Upper lobe of right lung (tissue), 1 donor: ENCODE data around the gene DDC. TPM values are rescaled to one million over a fixed set of nuclear protein-coding genes. Genes with fewer than 3 reads are reported as not detected.

Experiments used
- ATAC-seq: fragments of 200-7000 bp; cut with Tn5 transposase; one replicate; pipeline ENCODE4 v1.9.1; 2020; ENCODE audit warnings: mild to moderate bottlenecking, moderate library complexity
- DNase-seq: peaks from one replicate; pipeline ENCODE4 v3.0.0-alpha.2; 2020
- H3K27ac ChIP-seq: fragments of 200-600 bp; one replicate; pipeline ENCODE4 v1.8.0; 2022
- H3K27me3 ChIP-seq: fragments of 200-600 bp; one replicate; pipeline ENCODE4 v1.8.0; 2022; ENCODE audit warnings: mild to moderate bottlenecking
- H3K36me3 ChIP-seq: fragments of 200-600 bp; one replicate; pipeline ENCODE4 v1.8.0; 2022
- H3K4me1 ChIP-seq: fragments of 200-600 bp; one replicate; pipeline ENCODE4 v1.8.0; 2022
- H3K4me3 ChIP-seq: fragments of 200-600 bp; one replicate; pipeline ENCODE4 v1.8.0; 2022; ENCODE audit warnings: mild to moderate bottlenecking
- H3K9me3 ChIP-seq: fragments of 200-600 bp; one replicate; pipeline ENCODE4 v1.8.0; 2022
- intact Hi-C: fragments of 100-400 bp; cut with DNase I; formaldehyde crosslinking; loops from one replicate; pipeline ENCODE4 v1.11.0; 2022
- total RNA-seq: library from RNA; stranded (reverse); fragmentation: NEBNext Ultra II Directional; extraction: Animal tissue kit (Norgen Biotek cat#: 25700); gene quantifications from one replicate; pipeline ENCODE4 v1.2.1, GENCODE V29; 2021
- TF ChIP-seq, protein P1 (sequence below): fragments of 200-600 bp; IDR thresholded peaks from one replicate; pipeline ENCODE4 v1.8.0; 2022; ENCODE audit warnings: antibody characterized with exemption
- donor health status: DM: no; HTN: yes; CAD: no; lungs with severe emphysema.

DDC gene
- total RNA-seq, 1 donor from 2014 or later = 3.1 TPM

DNA sequence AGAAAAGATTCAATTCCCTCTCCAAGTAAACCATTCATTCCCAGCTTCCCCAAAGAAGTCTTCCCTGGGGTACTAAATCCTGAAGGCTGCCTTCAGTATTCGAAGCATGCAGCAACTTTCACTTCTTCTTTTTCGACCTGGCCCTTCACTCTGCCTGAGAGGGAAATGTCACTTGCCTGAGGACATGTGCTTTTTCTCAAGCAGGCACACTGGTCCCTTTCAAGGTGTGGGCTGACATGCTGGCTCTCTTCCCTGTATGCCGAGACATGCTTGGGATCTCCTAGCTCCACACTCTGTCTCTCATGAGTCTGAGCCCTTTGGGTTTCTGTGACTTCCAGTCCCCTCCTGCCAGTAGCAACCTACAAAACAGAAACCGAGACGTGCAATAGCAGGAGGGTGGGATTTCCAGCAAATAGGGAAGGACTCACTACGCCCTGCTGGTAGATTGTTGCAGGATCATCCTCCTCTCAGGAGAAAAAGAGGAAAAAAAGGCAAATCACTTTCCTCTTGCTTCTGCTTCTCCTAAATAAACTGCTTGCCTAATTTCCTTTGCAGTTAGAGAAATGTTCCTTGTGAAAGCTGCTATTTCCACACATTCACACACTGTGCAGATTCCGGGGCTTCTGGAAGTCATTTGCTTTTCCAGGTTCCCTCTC lies 148.6 kb downstream of the DDC start:
- intact Hi-C loops = no loop called here

DNA sequence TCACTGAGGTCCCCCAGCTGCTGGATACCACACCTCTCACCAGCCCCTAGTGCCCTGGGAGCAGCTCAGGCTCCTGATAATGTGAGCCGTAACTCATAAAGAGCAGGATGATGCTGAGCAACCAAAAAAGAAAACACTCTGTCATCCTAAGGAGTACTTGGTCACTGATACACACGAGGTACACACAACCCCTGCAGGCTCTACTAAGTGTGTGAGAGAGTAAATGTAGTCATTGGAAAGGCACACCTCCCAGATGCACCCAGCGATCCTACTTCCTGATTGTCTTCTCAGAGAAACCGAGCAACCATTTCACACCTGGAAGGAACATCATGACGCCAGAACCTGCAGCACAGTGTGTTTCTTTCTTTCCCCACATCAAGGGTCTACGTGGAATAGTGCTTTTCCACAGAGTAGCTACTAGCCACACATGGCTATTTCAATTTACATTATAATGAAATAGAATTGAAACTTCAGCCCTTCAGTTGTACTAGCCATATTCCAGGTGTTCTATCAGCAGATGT lies 149.3 kb downstream of the DDC start:
- H3K27ac ChIP-seq = no peak overlapping the region
- H3K4me3 ChIP-seq = no peak overlapping the region
- DNase-seq (no peak), ATAC-seq (no peak)
- no peaks in the 10 kb centered on the region for H3K27me3 ChIP-seq
- H3K36me3 ChIP-seq = no peaks in the 10 kb centered on the region
- no peaks in the 10 kb centered on the region for H3K9me3 ChIP-seq
- intact Hi-C loops = no loop called here
- no peaks in the 10 kb centered on the region for H3K4me1 ChIP-seq
- TF ChIP-seq, protein P1, sequence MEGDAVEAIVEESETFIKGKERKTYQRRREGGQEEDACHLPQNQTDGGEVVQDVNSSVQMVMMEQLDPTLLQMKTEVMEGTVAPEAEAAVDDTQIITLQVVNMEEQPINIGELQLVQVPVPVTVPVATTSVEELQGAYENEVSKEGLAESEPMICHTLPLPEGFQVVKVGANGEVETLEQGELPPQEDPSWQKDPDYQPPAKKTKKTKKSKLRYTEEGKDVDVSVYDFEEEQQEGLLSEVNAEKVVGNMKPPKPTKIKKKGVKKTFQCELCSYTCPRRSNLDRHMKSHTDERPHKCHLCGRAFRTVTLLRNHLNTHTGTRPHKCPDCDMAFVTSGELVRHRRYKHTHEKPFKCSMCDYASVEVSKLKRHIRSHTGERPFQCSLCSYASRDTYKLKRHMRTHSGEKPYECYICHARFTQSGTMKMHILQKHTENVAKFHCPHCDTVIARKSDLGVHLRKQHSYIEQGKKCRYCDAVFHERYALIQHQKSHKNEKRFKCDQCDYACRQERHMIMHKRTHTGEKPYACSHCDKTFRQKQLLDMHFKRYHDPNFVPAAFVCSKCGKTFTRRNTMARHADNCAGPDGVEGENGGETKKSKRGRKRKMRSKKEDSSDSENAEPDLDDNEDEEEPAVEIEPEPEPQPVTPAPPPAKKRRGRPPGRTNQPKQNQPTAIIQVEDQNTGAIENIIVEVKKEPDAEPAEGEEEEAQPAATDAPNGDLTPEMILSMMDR = no peak

More for the DNA sequence above, 148.6 kb downstream of the DDC start:
- Histone ChIP-seq H3K9me3 (no peaks in the 10 kb centered on the region), H3K4me1 (no peaks in the 10 kb centered on the region), H3K4me3 (no peak overlapping the region), H3K27ac (no peak overlapping the region), H3K36me3 (no peaks in the 10 kb centered on the region), H3K27me3 (no peaks in the 10 kb centered on the region)
- ATAC-seq = peak; percentile 71
- DNase-seq = no peak
- TF ChIP-seq, protein P1 = no peak

DNA sequence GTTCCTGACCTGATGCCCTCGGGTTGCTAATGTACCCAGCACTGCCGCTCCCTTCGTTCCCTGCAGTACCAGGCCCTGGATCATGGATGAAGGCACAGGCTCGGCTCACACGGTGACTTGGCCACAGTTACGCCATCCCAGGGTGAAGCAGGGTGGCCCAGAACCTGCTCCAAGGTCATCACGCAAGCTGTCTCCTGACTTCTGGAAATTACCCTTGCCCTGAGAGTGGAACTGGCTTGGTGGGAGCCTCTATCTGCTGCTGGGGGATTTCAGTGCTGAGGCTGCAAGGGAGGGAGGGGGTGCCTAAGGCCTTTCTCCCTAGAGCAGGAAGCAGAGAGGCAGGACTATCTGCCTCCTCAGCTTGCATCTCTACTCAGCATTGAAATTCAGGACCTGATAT lies 151.6 kb downstream of the DDC start:
- Histone ChIP-seq H3K27me3 (no peaks in the 10 kb centered on the region), H3K27ac (no peak overlapping the region), H3K4me1 (no peaks in the 10 kb centered on the region), H3K9me3 (no peaks in the 10 kb centered on the region), H3K4me3 (no peak overlapping the region), H3K36me3 (no peaks in the 10 kb centered on the region)
- TF ChIP-seq, protein P1 = no peak
- DNase-seq (no peak), ATAC-seq (no peak)
- intact Hi-C loops = no loop called here

DNA sequence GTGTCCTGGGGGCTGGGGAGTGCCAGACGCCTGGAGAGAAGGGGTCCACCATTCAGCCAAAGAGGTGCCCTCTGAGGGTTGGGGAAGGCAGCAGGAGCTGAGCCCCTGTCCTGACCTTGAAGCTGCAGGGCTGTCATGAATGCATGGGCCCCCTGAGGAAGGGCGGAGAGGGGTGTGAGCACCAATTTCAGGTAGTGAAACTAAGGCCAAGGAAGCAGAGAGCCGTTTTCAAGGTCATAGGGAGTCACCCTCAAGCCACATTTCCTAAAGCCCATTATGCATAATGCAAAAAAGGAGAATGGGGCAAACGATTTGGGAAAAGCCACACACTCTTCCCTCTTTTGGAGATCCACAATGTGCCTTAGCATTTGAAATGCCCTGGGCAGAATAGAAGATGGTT lies 152.2 kb downstream of the DDC start:
- Histone ChIP-seq H3K4me1 (no peaks in the 10 kb centered on the region), H3K4me3 (no peak overlapping the region), H3K27ac (no peak overlapping the region), H3K9me3 (no peaks in the 10 kb centered on the region), H3K36me3 (no peaks in the 10 kb centered on the region), H3K27me3 (no peaks in the 10 kb centered on the region)
- TF ChIP-seq, protein P1 = no peak
- intact Hi-C loops = no loop called here
- DNase-seq (no peak), ATAC-seq (no peak)

DNA sequence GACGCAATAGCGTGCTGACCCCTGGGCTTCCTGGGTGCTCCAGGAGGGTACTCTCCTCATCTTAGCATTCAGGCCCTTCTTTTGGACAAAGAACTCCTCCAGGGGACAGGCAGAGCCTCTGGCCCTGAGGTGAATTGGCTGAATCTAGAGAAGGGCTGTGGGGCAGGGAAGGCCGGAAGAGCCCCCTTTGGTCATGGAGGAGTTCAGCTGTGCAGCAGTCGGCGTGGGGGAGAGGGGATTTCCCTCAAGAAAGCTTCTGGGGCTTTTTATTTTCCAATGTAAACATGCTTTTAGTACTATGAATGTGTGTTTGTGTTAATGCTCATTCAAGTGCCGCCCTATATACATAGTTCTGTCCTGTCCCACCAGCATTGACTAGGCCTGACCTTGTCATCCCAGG lies 153.9 kb downstream of the DDC start:
- ATAC-seq = no peak
- H3K27ac ChIP-seq = no peak overlapping the region
- intact Hi-C loops = no loop called here
- TF ChIP-seq, protein P1 = no peak
- no peak overlapping the region for H3K4me3 ChIP-seq
- DNase-seq = no peak
- H3K27me3 ChIP-seq = no peaks in the 10 kb centered on the region
- no peaks in the 10 kb centered on the region for H3K9me3 ChIP-seq
- H3K4me1 ChIP-seq = no peaks in the 10 kb centered on the region
- no peaks in the 10 kb centered on the region for H3K36me3 ChIP-seq
